Hematopoietic multipotent progenitor cell treated with erythropoietin and hydrocortisone succinate and interleukin-3 and kit ligand, for 8 days (in vitro differentiated cells): ENCODE data around the gene BRINP2.

Experiments used
- DNase-seq: peaks from one replicate; pipeline ENCODE4 v3.0.0-alpha.2; 2015

The BRINP2 gene

GRCh38 chr1:177329871-177330270 is 159.1 kb downstream of the BRINP2 start:
- DNase-seq, result no peak
